ENCODE results near the gene PXK.
A peak's percentile ranks its signal among the peaks of the same experiment; 100 is the strongest.
"Not testable (repeated sequence)": the region's sequence is repeated elsewhere in the genome, so short reads cannot be mapped to it uniquely, and the experiment has no call there.

The PXK gene

DNA sequence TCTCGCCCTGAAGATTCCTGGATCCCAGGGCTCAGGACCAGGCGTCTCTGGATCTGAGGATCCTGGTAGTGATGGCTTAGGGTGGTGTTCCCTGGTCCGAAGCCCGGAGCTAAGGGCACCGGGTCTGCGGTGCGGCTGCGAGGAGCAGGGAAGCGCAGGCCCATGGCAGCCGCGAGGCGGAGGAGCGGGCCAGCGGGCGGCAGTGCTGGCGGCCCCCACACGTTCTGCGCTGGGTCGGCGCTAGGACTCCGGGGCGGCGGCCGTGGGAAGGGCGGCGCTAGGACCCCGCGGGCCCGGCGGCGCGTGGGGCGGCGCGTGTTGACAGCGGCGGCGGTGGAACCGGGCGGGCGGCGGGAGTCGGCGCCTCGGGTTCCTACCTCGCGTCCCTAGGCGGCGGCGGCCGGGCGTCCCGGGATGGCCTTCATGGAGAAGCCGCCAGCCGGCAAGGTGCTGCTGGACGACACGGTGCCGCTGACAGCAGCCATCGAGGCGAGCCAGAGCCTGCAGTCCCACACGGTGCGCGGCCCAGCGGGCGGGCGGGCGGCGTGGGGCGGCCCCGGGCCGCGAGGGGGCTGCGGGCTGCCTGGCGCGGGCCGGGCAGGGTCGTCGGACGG, at the start of gene PXK:
TSS of gene PXK (plus strand) at position 318 of the 614 bp plus-strand sequence. CDS start at position 415, 97 bp downstream.
- peak; percentile 80 for DNase-seq (ENCODE audit: low spot score)

DNA sequence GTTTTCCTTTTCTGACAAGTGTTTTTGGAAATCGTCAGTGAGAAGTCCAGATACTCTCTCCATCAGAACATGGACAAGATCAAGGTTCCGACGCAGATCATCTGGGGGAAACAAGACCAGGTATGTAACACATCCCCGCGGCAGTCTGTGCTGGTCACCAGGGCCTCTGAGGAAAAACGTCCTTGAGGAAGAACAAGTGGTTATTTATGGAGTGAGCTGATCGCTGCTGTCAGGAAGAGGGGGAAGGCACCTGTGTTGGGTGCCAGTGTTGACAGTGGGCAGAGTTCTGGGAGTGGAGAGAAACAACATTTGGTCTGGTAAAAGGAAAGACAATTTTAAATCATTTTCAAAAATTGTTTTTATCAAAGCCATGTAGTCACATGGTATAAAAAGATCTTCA, 47.4 kb upstream of the PXK start:
- no peak for DNase-seq (ENCODE audit: low spot score)

DNA sequence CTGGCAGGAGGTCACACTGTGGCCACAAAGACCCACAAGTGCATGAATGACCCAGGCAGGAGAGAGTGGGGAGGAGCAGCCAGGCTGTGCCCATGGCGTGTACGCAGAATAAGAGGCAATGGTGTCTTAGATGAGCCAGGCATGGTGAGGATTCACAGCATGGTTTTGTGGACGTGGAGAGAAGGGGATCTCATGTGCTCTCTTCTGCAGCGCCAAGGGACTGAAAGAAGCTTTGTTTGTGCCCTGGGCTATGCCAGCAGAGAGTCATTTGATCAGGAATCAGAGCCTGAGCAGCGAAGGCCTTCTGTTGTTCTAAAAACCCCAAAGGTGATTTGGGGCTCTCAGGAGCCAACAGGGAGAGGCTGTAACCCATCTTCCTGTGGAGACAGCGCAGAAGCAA, 45.3 kb upstream of the PXK start:
- DNase-seq (ENCODE audit: low spot score): no peak

DNA sequence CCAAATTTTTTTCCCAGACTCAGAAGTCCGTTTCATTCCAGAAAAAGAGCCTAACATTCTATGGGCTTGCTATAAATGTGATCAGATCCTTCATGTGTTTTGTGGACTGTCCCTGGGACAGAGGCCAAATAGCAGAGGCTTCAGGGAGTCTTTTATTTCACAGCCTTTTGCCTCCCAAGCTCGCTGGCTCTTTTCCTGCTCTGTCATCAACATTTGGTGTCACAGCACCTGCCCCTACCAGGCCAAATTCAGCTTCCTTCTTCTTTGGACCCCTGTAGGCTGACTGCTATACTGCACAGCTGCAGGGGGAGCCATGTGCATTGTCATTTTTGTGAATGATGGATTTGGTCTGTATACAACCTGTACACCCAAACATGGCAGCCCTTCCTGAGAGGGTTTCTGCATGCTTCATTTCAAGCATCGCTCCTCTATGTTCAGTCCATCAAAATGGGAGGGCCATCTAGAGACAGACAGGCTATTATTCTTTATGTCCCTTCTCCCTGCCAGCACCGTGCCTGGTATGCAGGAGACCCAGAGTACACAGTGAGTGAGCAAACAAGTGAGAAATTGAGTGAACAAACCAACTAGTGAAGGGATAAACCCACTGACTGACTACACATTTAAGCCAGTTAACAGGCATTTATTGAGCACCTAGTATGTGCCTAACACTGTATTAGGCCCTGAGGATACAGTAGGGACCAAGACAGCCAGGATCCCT, 44.5 kb upstream of the PXK start:
- DNase-seq (ENCODE audit: low spot score): peak; percentile 19

- DNase-seq (ENCODE audit: low spot score): not testable (repeated sequence)
These were observed 43.6 kb upstream of the PXK start for GRCh38 chr3:58288964-58289613.

DNA sequence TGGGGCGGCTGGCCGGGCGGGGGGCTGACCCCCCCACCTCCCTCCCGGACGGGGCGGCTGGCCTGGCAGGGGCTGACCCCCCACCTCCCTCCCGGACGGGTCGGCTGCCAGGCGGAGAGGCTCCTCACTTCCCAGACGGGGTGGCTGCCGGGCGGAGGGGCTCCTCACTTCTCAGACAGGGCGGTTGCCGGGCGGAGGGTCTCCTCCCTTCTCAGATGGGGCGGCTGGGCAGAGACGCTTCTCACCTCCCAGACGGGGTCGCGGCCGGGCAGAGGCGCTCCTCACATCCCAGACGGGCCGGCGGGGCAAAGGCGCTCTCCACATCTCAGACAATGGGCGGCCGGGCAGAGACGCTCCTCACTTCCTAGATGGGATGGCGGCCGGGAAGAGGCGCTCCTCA, 42.2 kb upstream of the PXK start:
- not testable (repeated sequence) for DNase-seq (ENCODE audit: low spot score)

DNA sequence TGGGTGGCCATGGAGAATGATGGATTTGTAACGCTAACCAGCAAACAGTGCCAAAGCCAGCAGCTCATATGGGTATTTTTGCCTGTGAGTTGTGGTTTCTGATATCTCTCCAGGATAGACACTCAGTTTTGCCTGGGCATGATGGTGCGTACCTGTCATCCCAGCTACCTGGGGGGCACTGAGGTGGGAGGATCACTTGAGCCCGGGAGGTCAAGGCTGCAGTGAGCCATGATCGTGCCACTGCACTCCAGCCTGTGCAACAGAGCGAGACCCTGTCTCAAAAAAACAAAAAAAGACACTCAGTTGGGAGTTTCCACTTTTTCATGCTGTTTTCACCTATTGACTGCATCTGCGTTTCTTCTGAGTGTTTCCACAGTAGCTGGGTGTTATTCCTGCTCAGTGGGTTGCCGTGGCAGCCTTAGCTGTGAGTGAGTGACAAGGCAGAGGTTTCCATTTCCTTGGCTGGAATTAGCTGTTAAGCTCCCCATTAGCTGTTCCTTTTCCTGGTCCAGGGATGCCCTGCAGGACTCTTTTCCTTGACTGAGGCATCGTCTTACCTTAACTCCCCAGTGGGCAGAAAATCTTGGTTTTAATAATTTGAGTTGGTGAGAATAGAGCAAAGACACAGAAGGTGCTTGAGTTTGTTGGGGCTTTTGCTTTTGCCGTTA, 40.9 kb upstream of the PXK start:
- DNase-seq (ENCODE audit: low spot score): no peak

DNA sequence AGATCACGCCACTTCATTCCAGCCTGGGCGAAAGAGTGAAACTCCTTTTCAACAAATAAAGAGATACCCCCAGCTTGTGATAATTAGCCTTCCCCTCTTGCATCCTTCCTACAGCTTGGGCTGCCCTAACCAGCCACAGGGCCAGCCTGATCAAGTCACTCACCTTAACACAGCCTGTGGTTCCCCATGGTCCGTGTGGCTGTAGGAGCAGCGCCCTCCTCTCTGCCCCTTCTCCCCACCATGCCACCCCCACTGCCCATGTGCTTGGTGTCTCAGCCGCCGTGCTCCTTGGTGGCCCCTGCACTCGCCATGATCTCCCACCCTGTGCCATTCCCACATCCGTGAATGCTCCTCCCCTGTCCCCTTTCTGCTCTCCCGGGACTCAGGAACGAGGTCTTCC, 39.8 kb upstream of the PXK start:
- no peak for DNase-seq (ENCODE audit: low spot score)

DNA sequence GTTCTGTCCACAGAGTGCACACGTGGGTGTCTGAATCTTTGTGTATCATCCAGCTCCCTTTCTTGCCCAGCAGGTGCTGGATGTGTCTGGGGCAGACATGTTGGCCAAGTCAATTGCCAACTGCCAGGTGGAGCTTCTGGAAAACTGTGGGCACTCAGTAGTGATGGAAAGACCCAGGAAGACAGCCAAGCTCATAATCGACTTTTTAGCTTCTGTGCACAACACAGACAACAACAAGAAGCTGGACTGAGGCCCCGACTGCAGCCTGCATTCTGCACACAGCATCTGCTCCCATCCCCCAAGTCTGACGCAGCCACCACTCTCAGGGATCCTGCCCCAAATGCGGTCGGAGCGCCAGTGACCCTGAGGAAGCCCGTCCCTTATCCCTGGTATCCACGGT, 39.2 kb upstream of the PXK start:
- DNase-seq (ENCODE audit: low spot score): no peak

DNA sequence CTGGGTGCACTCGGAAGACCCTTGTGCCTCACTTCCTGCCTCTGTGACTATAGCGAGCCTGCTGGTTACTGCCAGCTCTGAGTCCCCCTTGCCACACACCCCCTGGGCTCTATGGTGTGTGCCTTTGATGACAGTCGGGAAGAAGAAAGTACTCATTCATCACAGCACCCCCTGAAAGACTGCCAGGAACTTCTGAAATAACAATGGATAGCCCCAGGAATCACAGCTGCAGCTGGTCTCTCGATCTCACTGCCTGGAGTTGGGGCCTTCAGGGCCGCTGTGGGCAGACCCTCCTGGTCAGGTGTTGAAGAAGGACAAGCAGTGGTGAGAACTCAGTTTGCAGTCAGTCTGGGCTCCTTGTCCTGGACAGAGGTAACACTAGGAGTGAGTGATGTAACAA, 36.4 kb upstream of the PXK start:
- no peak for DNase-seq (ENCODE audit: low spot score)

- DNase-seq (ENCODE audit: low spot score): no peak
These were observed 35.8 kb upstream of the PXK start for GRCh38 chr3:58296843-58297242.

DNA sequence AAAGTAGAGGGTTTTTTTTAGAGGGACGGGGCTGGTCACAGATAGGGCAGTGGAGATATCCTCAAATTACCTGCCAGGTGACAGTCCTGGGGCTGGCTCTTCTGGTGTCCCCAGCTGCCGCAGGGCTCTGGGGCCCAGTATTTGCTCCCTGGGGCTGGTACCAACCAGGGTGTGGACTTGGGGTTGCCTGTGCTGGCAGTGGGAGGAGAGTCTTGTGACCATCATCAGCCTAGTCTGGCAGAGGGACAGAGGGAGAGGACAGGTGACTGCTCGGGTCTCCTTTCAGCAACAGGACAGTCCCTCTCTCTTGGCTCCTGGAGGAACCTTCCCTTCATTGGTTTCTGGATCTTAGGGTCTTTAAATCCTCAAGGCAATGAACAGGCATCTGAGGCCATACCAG, 34.5 kb upstream of the PXK start:
- no peak for DNase-seq (ENCODE audit: low spot score)

DNA sequence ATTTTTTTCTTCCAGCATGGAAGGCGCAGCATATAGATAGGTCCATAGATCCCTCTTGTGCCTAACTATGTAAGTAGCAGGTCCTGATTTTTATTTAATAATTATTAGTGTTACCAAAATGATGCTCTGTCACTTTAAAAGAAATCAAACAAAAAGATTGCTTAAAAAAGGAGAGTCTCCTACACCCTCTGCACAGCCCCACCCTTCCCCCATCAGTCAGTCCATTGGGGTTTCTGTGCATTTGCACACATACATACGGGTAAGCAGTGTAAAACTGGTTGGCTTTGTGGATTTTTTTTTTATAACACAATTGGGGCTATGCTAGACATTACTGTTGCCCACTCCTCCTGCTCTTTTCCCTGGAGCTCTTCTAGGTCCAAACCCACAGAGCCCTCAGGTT, 33.6 kb upstream of the PXK start:
- DNase-seq (ENCODE audit: low spot score): no peak

- DNase-seq (ENCODE audit: low spot score): peak; percentile 20
These were observed 32.7 kb upstream of the PXK start for GRCh38 chr3:58299839-58300516.

DNA sequence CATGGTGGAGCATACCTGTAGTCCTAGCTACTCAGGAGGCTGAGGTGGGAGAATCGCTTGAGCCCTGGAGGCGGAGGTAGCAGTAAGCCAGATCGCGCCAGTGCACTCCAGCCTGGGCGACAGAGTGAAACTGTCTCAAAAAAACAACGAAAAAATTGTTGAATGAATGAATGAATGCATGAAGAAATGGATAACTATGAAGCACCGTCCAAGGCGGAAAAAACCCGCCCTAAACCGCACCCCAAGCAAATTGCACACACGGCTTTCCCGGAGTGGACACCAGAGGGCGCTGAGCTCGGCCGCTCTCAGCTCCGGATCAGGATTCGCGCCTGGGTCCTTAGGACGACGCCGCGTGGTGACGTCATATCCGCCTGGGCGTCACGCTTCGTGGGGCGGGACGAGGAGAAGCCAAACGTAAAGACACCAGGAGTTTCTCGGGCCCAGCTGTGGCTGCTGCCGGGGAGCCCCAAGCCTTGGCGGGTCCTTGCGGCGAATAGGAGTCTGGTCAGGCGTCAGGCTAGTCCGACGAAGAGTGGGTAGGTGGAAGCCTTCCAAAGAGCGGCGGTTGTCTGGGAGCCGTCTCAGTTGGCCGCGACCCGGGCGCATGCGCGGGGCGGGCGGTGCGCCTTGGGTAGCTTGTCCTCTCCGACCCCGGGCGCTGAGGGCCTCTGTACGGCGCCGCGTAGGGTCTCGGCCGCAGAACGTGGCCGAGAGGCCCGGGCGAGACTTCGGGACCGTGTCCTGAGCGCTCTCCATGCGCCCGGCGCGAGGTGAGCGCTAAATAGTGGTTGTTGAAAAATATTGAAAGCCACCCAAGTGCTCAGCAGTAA, 26.6 kb upstream of the PXK start, which contains the start of the genes HTD2 and RPP14:
TSS of gene HTD2 (plus strand) at position 639 of the 830 bp plus-strand sequence. CDS start 11,094 bp downstream, outside the sequence.
TSS of gene RPP14 (plus strand) at position 364 of the 830 bp plus-strand sequence. CDS start 4,085 bp downstream, outside the sequence.
- DNase-seq (ENCODE audit: low spot score): peak; percentile 93

GRCh38 chr3:58307639-58308215, 25.0 kb upstream of the PXK start:
- peak; percentile 63 for DNase-seq (ENCODE audit: low spot score)

GRCh38 chr3:58308728-58309127, 24.0 kb upstream of the PXK start:
- no peak for DNase-seq (ENCODE audit: low spot score)

GRCh38 chr3:58317811-58318210, 14.9 kb upstream of the PXK start:
- no peak for DNase-seq (ENCODE audit: low spot score)

GRCh38 chr3:58321791-58322190, 10.9 kb upstream of the PXK start:
- no peak for DNase-seq (ENCODE audit: low spot score)

DNA sequence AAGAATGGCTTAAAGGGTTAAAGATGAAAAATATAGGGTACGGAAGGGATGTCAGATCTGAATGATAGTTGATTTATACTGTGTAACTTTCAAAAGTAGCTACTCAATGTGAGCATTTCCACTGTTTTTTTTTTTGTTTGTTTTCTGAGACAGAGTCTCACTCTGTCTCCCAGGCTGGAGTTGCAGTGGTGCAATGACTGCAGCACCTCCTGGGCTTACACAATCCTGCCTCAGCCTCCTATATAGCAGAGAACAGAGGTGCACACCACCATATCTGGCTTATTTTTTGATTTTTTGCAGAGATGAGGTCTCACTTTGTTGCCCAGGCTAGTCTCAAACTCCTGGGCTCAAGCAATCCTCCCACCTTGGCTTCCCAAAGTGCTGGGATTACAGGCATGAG, 9.9 kb upstream of the PXK start:
- no peak for DNase-seq (ENCODE audit: low spot score)

Data from germinal center (tissue), 1 donor.